NT2/D1 (cell line): Measurements from ENCODE around the gene SNX13.

Experiments
- SUZ12 ChIP-seq: IDR thresholded peaks from 2 replicates; pipeline ENCODE4 v1.6.1; 2011; ENCODE audit not compliant: insufficient read length, insufficient read depth; ENCODE audit errors: extremely low read depth
- ZNF274 ChIP-seq: IDR thresholded peaks from 2 replicates; pipeline ENCODE4 v1.6.1; 2011; ENCODE audit warnings: mild to moderate bottlenecking, low read depth, low read length

- no peak for TF ChIP-seq ZNF274
- no peak for TF ChIP-seq SUZ12
Measured at GRCh38 chr7:17976952-17977351, 36.7 kb upstream of the SNX13 start.
